ENCODE measurements around the gene IGSF10.

- no peak for TF ChIP-seq CTCF (IDR thresholded peaks at IDR 0.05)
- TF ChIP-seq POLR2A (IDR thresholded peaks at IDR 0.05): no peak
Observed at GRCh38 chr3:151483488-151483887, 22.6 kb upstream of the IGSF10 start.

Measured in uterus (tissue), 2 donors.